Sciatic nerve (tissue), 2 donors: Measurements from ENCODE around the gene PLA2G2F. TPM values are rescaled to one million over a fixed set of nuclear protein-coding genes. Genes with fewer than 3 reads are reported as not detected.
"Not testable (repeated sequence)": the region's sequence is repeated elsewhere in the genome, so short reads cannot be mapped to it uniquely, and the experiment has no call there.

ENCODE experiments used
- ATAC-seq: fragments of 200-7000 bp; cut with Tn5 transposase; one replicate; pipeline ENCODE4 v1.9.1; 2020; ENCODE audit warnings: mild to moderate bottlenecking, moderate library complexity
- DNase-seq: peaks from one replicate; pipeline ENCODE4 v3.0.0-alpha.2; 2020; ENCODE audit warnings: low spot score
- intact Hi-C: fragments of 100-400 bp; cut with DNase I; formaldehyde crosslinking; loops from one replicate; pipeline ENCODE4 v1.14.2; 2022
- total RNA-seq: library from RNA; stranded (reverse); fragmentation: NEBNext Ultra II Directional; extraction: Animal tissue kit (Norgen Biotek cat#: 25700); gene quantifications from one replicate; pipeline ENCODE4 v1.2.1, GENCODE V29; 2021
- donor health status: DM: no; HTN: no; CAD: no.
- donor health status: DM: no; HTN: no; CAD: no.

The PLA2G2F gene
- total RNA-seq, 1 donor from 2014 or later = not detected

DNA sequence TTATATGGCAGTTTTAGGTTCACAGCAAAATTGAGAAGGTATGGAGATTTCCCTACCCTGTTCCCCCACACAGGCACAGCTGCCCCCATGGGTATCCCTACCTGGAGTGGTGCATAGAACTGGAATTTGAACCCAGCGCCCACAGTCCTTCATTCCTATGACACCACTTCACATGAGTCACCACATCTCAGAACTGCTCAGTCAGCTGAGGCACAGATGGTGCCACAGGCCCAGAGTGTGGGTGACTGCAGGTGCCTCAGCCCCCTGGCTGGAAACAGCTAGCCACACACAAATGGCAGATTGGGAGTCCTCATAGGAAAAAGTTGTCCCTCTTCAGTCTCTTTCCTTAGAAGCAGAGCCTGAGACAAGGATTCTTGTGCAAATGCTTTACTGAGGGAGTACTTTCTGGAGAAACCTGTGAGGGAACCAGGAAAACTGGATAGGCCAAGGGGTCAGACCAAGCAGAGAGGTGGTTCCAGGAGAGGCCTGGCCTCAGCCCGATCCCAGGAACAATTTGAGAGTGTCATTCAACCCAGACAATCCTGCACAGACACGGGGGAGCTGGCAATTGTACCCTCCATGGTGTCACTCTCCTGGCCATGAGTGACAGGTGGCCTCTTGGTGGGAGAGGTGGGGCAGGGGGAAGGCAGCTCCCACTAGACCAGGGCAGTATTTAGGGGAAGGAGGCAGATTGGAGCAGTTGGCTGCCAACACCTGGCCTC, 26.7 kb upstream of the PLA2G2F start:
- DNase-seq = peak; percentile 36
- intact Hi-C loops = no loop called here
- ATAC-seq = no peak

DNA sequence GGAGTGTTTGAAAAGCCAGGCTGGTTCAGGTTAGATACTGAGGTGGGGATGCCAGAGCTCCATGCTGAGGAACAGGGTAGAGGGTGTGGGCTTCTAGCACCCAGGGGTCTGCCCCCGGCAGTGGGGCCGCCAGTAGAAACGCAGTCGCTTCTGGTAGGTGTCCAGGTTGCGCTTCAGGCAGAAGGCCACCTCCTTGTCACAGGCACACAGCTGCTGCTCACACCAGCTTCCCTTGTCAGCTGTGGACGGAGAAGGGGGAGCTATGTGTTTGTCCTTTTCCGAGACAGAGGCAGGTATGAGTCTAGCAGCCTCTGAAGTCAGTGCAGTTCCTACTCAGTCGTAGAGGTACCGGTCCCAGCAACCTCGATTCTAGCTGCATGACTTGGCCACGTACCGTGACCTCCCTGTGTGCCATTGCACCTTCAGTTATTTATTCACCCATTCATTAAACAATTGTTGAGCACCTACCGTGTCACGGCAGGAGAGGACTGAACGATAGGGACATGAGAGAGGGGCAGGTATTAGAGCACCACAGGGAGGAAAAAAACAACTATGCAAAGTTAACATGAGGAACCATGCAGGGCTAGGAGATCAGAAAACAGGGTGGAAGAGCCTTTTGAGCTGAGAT, 25.0 kb upstream of the PLA2G2F start:
- ATAC-seq (no peak), DNase-seq (peak; percentile 9)
- intact Hi-C loops = no loop called here

DNA sequence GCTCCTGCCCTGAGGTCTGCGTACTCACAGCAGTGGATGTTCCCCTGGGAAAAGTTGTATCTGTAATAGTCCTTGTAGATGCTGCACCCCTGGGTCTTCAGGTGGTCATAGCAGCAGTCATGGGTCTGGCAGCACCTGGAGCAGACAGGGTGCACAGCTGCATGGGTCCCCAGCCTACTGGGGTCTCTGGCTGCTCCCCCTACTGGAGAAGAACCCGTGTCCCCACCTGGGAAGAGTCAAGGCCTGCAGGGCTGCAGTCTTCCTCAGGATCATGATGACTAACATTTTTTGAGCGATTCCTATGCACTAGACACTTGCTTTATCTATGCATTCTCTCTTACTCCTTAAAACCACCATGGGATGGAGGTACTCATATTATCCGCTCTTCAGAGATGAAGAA, 23.6 kb upstream of the PLA2G2F start:
- DNase-seq = peak; percentile 17
- no peak for ATAC-seq
- intact Hi-C loops = no loop called here

DNA sequence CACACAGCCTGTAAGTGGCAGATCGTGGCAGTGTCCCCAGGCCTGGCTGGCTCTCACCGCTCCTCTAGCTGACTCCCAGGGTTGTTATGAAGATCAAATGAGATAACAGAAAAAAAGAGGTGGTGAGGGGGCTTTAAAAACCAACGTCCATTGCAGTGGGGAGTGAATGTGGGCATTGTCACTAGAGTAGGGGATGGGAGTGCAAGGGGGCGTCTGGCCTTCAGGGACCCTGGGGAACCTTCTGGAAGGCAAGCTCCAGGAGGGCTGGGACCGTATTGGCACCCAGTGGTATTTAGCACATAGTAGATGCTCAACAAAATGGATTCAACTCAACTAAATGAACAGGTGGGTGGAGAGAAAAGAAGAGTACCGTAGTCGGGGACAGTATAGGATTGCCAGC, 23.2 kb upstream of the PLA2G2F start:
- no peak for ATAC-seq

DNA sequence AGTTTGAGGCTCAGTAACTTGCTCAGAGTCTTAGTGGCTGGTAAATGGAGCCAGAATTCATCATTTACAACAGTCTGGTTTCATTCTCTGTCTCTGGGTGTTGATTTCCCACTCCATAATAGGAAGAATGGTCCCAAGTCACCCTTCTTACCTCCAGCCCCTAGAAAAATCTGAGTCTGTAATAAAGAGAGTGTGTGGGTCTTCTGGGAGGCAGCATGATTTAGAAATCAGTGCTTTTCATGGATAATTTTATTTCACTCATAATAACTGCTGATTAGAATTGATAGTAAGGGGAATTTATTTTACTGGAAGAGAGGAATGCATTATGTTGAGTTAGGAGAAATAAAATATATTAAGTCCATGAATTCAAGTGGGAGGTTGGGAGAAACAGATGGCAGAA, 21.9 kb upstream of the PLA2G2F start:
- ATAC-seq = no peak
- no peak for DNase-seq
- intact Hi-C loops = no loop called here

More for the DNA sequence above, 23.2 kb upstream of the PLA2G2F start:
- intact Hi-C loops = no loop called here
- peak; percentile 22 for DNase-seq

DNA sequence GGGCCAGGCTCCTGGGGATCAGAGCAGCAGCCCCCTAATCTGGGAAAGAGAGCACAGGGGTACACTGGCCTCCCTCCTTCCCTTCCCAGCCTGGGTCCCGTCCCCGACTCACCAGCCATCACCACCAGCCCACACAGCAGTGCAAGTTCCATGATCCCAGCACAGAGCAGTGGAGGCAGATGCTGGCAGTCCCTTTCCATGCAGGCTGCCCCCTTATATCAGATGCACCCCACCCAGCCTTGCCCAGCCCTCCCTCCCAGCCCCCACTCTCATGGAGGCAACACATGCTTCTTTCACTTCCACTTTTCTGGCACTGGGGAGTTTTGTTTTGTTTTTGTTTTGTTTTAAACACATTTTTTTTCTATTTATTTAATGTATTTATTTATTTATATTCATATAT, 19.8 kb upstream of the PLA2G2F start, which contains the start of gene PLA2G2D:
Gene PLA2G2D, minus strand, starts transcription at position 190 of the 400 bp plus-strand sequence. Its CDS starts 38 bp downstream, at position 152.
- DNase-seq (peak; percentile 30), ATAC-seq (no peak)
- intact Hi-C loops = no loop called here

DNA sequence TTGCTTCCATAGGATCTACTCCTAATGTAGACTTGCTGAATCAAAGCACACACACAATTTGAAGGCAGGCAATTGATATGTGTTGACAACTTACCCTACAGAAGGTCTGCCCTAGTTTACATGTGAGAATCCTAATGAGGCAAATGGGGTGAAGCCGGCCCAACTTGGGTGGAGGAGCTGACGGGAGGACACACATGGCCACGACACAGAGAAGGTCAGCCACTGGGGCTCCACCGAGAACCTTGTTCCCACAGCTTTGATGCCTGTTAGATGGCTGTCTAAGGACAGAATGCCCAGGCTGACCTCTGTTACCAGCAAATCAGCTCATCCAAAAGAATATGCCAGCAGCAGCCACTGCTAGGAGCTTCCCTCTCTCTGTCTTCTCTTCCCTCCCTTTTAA, 18.3 kb upstream of the PLA2G2F start:
- DNase-seq (peak; percentile 28), ATAC-seq (no peak)
- intact Hi-C loops = no loop called here

DNA sequence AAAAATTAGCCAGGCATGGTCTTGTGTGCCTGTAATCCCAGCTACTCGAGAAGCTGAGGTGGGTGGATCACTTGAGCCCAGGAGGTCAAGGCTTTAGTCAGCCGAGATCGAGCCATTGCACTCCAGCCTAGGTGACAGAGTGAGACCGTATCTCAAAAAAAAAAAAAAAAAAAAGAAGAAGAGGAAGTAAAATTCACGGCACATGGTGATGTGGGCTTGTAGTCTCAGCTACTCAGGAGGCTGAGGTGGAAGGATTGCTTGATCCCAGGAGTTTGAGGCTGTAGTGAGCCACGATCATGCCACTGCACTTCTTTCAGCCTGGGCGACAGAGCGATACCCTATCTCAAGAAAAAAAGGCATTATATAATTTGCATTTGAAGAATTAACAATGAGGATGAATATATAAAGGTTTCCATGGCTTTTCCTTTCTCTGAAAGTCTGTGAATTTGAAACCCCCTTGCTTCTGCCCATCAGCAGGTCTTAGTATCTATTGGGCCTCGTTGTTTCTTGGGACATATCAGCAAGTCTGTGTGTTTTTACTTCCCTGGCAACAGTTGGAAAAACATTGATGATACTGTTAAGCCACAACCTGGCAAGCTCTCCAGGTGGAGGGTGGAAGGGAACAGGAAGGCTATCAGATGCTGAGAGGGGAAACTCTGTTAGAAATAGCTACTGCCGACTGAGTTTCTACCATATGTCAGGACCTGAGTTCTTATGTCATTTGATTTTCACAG, 15.2 kb upstream of the PLA2G2F start:
- DNase-seq = no peak
- no peak for ATAC-seq
- intact Hi-C loops = no loop called here

DNA sequence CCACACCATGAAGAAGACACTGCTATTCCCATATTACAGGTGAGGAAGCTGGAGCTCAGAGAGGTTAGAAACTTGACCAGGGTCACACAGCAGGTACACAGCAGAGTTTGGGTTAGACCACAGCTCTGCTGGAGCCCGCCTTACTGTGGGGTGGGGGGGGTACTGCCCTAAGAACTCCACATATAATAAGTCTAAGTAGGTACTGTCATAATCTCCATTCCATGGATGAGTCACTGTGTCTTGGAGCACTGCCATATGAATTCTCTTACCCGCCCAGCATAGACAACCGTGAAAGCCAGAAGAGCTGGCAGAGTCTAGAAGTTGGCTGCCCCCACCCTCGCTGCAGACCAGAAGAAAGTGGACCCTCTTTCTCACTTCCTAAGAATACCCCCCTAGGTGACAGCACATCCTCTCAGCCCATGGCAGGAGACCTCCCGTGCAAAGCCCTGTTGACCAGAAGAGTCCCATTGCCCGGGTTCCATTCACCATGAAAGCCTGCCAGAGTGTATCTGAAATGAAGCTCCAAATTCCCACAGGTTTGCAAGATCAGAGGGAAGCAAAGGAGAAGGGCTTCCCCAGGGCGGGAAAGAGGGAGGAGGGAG, 14.6 kb upstream of the PLA2G2F start:
- peak; percentile 41 for ATAC-seq
- intact Hi-C loops = no loop called here
- peak; percentile 28 for DNase-seq

DNA sequence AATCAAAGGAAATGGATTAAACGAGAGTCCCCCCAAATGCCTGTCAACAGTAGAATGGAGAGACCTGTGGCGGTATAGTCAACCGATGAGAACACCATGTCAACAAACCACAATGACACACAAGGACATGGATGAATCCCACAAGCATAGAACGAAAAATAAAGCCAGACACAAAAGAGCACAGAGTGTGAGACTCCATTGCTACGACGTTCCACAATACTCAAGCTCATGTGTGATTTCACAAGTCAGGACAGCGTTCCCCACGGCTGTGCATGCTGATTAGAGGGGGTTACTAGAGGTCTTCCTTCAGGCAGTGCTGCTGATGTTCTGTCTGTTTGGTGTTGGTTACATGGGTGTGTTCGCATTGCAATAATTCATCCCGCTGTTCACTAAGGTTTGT, 14.0 kb upstream of the PLA2G2F start:
- DNase-seq (peak; percentile 35), ATAC-seq (no peak)
- intact Hi-C loops = no loop called here

DNA sequence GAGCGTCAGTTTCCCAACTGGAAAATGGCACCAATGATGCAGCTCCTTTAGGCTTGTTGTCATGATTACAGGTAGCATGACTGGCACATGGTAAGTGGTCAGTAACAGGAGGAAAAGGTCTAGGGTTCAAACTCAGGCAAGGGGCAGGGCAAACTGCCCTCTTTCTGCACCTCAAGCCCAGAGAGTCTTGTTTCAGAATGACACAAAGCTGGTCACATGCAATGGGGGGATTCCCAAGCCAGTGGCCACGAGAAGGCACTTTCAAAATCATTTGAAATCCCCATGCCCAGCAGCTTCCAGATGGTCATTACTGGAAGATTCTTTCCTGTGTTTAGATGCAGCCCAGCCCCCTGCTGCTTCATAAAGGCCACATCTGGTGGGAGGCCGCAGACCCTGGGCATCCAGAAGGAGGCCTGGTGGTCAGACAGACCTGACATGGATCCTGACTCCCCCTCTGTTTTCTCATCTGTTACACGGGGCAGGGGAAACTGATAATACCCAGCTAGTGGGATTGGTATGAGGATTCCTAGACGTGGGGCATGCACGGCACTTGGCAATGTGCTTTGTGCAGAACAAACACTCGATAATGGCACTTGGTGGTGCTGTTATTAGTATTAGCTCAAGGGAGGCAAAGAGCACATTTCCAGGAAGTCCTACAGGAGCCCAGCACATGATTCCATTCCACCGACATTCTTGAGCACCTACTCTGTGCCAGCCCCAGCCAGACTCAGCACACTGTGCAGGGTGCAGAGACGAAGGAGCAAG, 12.9 kb upstream of the PLA2G2F start:
- intact Hi-C loops = no loop called here
- no peak for ATAC-seq
- peak; percentile 27 for DNase-seq

DNA sequence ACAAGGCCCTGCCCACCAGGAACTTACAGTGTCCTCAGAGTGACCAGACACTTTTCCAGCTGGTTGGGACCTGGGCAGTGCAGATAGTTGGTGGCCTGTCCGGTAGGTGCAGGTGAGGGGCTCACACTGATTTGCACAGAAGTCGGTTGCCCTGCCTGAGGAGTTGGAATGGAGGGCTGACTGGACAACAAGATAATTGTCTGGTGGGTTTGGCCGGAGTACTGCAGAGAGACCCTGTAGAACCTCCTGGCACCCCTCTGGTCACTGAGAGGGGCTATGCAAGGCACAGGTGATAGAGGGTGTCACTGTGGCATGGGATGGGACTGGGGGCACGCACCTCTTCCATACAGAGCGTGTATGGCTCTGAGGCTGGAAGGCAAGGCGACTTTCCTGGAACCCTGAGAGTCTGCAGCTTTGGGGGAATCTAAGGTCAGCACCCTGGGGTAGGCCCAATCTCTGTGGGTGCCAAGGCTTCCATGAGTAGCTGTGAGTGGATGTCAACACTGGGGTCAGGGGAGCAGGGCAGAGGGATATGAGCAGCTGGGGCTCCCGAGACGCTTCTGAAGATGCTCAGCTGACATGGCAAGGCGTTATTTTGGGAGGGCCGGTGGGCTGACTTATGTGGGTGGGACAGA, 12.2 kb upstream of the PLA2G2F start:
- intact Hi-C loops = no loop called here
- ATAC-seq (no peak), DNase-seq (peak; percentile 30)

DNA sequence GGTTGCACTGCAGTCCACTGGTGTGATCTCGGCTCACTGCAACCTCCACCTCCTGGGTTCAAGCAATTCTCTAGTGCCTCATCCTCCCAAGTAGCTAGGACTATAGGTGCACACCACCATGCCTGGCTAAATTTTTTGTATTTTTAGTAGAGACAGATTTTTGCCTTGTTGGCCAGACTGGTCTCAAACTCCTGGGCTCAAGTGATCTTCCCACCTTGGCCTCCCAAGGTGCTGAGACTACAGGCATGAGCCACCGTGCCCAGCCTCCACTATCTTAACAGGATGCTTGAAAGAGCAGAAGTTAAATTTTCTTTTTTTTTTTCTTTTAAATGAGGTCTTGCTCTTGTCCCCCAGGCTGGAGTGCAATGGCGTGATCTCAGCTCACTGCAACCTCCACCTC, 8.6 kb upstream of the PLA2G2F start:
- intact Hi-C loops, ATAC-seq: not testable (repeated sequence)
- peak; percentile 12 for DNase-seq

DNA sequence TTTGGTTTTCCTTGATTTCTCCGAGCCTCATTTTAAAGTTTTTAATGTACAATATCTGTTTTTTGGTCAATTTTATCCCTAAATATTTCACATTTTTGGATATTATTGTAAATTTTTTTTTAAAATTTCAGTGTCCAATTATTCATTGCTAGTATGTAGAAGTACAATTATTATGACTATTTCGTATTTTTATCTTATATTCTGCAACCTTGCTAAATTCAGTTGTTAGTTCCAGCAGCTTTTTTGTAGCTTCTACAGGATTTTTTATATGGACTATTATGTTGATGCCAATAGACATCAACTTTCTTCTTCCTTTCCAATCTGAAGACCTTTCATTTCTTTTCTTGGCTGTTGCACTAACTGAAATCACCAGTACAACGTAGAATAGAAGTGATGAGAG, 4.1 kb upstream of the PLA2G2F start:
- ATAC-seq (no peak), DNase-seq (no peak)
- intact Hi-C loops = no loop called here

DNA sequence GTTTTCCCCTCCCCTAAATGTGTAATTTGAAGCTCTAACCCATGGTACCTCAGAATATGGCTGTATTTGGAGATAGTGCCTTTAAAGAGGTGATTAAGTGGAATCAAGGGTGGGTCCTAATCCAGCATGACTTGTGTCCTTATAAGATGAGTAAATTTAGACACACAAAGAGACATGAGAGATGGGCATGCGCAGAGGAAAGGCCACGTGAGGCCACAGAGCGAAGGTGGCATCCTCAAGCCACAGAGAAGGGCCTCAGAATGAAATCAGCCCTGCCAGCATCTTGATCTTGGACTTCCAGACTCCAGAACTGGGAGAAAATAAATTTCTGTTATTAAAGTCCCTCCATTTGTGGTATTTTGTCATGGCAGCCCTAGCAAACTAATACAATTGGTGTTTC, 2.9 kb upstream of the PLA2G2F start:
- intact Hi-C loops = no loop called here
- ATAC-seq (no peak), DNase-seq (no peak)

DNA sequence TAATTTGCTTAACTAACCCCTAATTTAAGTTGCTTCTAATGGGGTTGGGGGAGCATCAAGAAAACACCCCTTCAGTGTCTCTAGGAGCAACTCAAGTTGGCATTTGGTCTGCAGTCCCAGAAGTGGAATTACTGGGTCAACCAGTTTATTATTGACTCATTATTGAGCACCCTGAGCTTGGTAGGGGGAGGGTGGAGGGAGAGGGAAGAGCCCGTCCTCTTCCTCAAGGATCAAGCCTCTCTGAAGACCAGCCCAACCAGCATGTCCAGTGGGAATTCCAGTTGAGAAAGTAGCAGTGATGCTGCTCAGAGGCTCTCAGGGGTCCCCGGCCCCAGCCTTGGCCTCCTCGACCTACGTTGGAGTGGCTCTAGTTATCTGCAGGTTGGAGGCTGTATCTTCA, 2.1 kb upstream of the PLA2G2F start:
- DNase-seq (peak; percentile 13), ATAC-seq (no peak)
- intact Hi-C loops = no loop called here

DNA sequence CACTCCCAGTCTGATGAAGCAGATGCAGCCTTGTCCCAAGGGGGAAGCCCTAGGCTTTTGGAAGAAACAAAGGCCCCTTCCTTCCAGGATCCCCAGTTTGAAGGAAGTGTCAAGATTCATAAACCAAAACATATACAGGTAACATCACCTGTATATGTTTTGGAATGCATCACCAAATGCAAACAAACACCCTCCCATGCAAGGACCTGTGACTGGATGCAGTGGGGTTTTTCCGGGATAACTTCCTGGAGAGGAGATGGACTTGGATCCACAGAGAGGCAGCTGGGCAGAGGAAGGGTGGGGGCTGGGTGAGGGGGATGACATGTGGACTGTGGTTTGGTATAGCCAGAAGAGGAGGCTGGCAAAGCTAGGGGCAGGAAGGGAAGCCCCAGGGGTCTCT, 1.5 kb upstream of the PLA2G2F start:
- ATAC-seq (no peak), DNase-seq (peak; percentile 17)
- intact Hi-C loops = no loop called here

DNA sequence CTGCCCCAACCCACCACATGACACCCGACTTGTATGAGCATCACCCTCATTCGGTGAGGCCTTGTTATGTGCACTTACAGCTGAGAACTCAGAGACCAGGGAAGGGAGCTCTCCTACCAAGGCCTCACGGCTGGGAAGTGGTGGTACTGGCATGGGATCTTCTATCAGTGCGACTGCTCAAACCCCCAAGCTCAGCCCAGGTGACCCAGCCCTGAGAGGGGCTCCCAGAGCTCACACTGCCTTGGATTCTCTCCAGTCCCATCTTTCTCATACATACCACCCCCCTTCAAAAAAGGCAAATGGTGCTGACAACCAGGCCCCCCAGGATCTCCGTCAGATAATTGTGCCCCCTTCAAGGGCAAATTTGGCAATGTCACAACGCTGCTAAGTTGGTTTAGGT, 777 bp upstream of the PLA2G2F start:
- ATAC-seq = no peak
- intact Hi-C loops = no loop called here
- DNase-seq = peak; percentile 28
